HG02840 (cell line): ENCODE results near the gene GRID1.

ENCODE experiments used
- ATAC-seq: cut with Tn5 transposase; IDR thresholded peaks from one replicate; pipeline ENCODE4 v1.9.1; 2021; ENCODE audit warnings: mild to moderate bottlenecking, moderate library complexity, moderate number of reproducible peaks; ENCODE audit not compliant: unreplicated experiment, low FRiP score

The GRID1 gene

GRCh38 chr10:85623342-85623741 lies 743.3 kb downstream of the GRID1 start:
- no peak for ATAC-seq

GRCh38 chr10:85622425-85622824 lies 744.2 kb downstream of the GRID1 start:
- no peak for ATAC-seq

GRCh38 chr10:85621562-85621961 lies 745.0 kb downstream of the GRID1 start:
- no peak for ATAC-seq

- no peak for ATAC-seq
Measured at GRCh38 chr10:85620807-85621206, 745.8 kb downstream of the GRID1 start.

DNA sequence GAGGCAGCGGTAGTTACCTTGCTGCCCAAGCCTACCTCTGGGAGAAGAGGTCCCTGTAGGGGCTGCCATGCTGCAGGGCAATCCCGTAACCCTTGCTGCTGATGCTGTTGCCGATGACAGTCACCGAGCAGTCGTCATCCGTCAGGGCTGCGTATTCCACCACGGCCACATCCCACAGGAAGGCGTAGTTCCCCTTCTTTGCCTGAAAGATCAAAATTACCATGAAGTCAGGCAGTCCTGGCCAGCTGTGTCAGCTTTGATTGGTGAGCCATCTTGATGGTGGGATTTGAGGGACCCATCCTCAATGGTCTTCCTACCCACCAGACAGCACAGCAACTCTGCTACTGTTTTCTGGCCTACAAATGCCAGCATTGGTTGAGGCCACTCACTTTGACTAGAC lies 746.8 kb downstream of the GRID1 start:
- ATAC-seq = no peak

DNA sequence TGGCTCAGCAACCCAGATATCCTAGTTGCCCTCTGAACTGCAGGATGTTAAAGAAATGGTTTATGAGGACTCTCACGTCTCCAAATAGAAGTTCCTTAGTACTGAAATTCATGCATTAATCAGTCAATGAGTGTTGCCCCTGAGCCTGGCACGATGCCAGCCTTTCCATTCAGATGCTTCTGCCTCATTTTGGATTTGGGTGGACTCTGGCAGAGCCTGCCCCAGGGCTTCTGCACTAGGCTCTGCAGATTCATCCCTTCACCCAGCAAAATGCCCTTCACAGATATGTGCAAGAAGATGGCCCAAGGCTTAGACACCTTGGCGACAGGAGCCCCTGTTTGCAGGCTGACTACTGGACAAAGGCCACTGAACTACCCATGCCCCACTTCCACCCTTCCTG lies 747.8 kb downstream of the GRID1 start:
- no peak for ATAC-seq

DNA sequence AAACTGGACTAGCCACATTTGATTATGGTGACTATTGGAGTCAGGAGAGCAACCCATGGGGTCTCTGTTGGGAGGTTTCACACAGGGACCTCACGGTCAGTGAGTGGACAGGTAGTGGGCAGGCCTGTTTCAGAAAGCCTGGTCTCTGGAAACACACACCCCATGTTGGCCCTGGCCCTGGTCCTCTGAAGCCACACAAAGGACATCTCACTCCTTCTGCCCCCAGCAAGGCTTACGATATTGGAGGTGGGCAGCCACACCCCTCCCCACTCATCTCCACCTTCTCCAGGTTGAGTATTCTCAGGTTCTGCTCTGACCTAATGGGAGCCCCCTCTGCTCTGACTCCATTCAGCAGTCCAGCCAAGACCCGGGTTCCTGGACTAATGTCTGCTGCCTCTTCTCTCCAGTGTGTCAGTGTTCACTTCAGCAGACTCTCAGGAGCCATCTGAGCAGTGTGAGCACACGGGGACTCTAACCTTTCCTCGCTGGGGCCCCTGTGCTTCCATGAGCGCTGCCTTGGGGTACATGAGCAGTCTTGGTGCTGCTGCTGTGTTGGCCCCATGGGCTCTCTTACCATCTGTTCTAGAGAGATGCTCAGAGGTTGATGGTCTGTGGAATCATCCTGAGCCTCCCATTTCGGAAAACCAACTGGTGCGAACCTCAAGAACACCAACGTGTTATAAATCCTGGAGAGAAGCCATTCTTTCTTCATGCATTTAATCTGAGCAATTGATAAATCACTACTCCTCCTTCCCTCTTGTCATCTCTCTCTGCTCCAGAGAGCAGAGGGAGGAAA lies 748.6 kb downstream of the GRID1 start:
- no peak for ATAC-seq

GRCh38 chr10:85615556-85615955 lies 751.0 kb downstream of the GRID1 start:
- ATAC-seq = no peak

DNA sequence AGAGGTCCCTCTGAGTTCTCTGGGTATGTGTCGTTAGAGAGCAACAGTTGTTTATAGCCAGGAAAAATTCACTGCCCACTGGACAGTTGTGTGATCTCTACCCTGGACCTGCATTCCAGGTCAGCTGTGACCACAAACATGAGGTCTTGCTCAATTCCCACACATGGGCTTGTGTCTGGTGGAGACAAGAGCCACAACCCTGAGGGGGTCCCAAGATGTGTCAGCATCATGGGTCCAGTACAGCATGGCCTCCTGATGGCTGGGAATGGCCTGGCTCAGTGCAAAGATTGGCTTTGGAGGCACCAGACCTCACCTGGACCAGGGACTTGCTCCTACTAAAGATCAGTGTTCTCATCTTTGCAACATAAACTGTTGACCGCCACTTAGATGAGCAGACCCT lies 751.6 kb downstream of the GRID1 start:
- ATAC-seq = no peak

DNA sequence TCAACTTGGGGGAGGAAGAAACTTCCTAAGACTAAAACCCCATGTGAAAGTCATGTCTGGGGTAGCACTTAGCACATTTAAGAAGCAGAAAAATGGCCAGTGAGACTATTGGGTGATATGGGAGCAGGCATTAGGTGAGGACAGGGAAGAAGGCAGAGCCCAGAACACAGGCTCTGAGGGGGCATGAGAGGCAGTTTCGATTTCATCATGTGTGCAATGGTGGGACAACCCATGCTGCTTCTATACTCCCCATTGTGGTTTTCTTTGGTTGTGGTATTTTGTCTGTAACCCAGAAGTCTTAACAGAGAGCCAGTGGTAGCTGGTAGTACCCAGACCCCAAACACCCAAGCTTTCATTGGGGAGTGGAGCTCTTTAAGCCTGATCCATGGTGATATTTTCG lies 752.0 kb downstream of the GRID1 start:
- no peak for ATAC-seq

- ATAC-seq = no peak
Measured at GRCh38 chr10:85613391-85613790, 753.2 kb downstream of the GRID1 start.

DNA sequence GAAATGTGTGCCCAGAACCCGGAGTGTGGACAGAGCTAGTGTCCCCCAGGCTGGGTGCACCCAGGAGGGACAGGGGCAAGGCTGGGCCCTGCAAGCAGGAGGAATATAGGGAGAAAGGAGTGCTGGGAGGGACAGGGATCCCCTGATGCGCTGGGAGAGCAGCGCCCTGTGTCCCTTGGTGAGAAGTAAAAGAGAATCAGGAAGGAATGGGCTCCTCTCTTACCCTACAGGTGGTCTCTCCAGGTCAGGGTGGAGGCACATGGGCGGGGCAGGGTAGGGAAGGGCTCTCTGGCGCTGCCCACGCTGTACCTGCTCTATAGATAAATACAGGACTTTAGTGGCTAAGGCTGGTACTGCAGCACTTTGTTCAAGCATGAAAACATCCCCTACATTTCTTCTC lies 753.8 kb downstream of the GRID1 start:
- peak; percentile 43 for ATAC-seq

GRCh38 chr10:85612378-85612775 lies 754.2 kb downstream of the GRID1 start:
- ATAC-seq = peak; percentile 76

GRCh38 chr10:85611746-85612377 lies 754.7 kb downstream of the GRID1 start:
- ATAC-seq = no peak

- no peak for ATAC-seq
Measured at GRCh38 chr10:85611093-85611740, 755.4 kb downstream of the GRID1 start.

DNA sequence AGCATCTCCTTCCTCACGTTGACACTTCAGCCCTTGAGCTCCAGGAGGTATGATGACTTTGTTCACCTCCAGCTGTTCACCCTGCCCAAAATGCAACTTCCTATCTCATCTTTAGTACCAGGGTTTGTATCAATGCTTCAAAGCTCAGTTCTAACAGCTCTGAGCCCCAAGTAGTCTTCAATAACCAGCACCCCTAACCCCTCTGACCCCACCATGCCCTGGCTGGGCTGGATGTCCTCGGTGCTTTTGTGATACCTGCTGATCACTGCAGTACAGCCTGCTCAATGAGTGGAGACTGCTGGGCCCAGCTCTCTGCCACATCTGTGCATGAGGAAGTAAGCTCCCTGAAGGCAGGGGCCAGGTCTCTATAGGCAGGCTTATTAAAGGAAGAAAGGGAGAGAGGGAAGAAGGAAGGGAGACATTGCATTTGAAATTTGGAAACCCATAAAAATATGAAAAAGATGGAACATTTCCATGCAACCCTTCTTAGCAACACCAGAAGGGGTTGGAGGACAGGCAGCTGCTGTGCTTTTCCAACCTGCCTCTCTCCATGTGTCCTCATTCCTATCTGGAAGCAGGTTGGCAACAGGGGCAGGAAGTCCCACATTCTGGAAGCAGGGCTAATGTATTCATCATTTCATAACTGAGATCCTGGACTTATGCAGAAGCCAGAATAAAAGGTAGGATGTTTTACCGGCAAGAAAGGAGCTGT lies 756.1 kb downstream of the GRID1 start:
- no peak for ATAC-seq

GRCh38 chr10:85609509-85609908 lies 757.1 kb downstream of the GRID1 start:
- no peak for ATAC-seq

GRCh38 chr10:85608706-85609105 lies 757.9 kb downstream of the GRID1 start:
- ATAC-seq = no peak

- no peak for ATAC-seq
Measured at GRCh38 chr10:85607043-85607695, 759.4 kb downstream of the GRID1 start.

- ATAC-seq = no peak
Measured at GRCh38 chr10:85606401-85606800, 760.2 kb downstream of the GRID1 start.

DNA sequence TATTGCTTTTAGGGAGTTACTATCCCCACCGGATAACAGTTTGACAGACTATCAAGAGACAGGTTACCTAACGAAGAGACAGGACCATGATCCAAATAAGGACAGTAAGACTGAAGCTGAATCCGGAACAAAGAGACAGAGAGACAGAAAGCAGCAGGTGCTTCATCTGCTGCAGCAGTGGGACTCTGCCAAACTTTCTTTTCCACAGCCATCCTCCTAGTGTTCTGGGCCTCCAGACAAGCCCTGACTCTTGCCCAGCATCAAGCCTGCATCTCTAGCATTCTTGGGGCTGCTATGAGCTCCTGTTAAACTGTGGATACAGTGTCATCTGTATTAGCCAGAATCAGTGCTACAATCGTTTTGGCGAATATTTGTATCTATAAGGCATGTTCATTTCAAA lies 761.7 kb downstream of the GRID1 start:
- no peak for ATAC-seq
